ENCODE results near the gene ACTN4.

ACTN4 gene

DNA sequence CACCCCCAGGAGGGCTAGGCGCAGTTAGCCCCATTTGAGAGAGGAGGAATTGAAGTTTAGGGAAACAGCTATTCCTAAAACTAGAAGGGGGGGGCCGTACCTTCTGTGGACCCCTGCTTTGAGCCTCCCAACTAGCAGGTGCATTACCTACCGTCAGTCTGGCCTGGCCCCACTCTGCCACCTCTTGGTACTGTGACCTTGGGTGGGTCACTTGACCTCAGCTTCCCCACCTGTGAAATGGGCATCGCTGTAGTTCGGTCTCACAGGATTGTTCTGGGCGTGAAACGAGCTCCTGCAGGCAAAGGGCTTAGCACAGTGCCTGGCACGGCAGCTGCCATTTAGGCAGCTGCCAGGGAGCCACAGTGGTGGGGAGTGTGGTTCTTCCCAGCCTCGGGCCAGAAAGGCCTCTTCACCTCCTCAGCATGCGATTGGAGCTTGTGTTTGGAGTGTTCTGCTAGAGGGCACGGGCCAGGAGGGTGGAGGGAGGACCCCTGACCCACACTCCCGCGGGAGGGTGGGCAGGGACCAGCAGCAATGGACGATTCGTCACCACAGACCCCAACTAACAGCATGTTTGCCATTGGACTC, 64.8 kb downstream of the ACTN4 start:
- no peak for DNase-seq

DNA sequence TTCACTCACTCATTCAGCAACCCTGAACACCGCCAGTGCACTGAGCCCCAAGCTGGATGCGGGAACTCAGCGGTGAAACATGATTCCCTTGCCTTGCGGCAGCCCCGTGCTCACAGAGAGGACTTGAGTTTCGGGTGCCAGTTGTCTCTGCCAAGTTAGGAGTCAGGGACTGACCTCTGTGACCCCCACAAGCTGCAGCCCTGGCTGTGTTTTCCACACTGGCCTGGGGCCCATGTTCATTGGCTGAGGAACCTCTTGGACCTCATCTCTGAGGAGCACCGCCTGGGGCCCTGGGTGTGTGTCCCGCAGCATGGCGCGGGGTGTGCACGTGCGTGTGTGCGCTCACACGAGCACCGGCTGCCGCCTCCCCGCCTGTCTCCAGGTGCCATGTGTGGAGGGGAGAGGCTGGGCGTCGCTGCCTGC, 65.8 kb downstream of the ACTN4 start:
- no peak for DNase-seq

DNA sequence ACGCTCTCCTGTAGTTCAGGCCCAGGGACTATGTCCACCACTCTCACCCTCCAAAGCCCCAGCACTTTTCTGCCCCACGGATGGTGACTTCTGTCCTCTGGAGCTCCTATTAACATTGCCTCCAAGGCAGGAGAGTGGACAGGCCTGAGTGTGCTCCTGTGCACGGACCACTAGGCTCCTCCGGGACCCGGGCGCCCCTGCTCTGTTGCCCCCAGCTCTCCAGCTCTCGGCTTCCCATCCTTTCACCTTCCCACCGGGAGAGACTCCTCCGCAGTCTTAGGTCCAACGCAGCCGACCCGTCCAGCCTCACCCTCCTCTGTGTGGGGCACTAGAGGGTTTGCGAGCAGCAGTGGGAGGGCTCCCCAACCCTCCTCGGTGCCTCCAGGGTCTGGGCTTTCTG, 66.4 kb downstream of the ACTN4 start:
- DNase-seq, result no peak

DNA sequence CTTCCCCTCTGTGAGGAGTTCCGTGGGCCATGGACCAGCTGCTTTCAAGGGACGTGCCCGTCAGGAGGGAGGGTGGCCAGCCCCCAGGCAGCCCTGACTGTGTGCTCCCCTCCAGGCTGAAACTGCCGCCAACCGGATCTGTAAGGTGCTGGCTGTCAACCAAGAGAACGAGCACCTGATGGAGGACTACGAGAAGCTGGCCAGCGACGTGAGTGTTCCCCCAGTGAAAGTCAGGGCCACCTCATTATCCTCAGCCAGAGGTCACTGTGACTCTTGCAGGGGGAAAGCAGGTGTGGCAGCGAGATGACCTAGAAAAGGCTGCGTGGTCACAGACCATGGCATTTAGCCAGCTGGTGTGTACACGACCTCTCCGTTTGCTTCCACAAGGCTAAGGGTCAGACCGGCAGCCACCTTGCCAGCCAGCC, 66.9 kb downstream of the ACTN4 start:
- DNase-seq, result no peak

DNA sequence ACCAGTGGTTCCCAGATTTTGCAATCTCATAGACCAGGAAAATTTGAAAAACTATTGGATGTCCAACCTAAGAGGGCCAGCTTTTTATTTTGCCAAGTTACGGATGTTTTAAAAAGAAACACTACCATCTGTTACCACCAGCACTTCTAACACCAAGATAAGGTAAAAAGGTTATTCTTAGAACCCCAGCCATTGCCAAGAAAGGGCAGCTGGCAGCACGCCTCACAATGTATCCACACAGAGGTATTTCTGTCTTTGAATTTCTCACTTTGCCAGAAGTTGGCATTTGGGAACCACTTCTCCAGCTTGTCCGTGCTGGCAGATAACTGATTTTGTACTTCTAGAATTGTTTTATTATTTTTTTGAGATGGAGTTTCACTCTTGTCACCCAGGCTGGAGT, 68.1 kb downstream of the ACTN4 start:
- DNase-seq, result no peak

DNA sequence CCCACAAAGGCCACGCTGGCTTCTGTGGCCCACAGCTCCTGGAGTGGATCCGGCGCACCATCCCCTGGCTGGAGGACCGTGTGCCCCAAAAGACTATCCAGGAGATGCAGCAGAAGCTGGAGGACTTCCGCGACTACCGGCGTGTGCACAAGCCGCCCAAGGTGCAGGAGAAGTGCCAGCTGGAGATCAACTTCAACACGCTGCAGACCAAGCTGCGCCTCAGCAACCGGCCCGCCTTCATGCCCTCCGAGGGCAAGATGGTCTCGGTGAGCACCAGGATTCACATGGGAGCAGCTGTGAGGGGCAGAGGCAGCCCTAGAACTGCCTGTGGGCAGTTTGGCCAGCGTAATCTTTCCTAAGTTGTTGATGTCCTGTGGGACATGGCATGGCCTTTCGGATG, 69.6 kb downstream of the ACTN4 start:
- no peak for DNase-seq

DNA sequence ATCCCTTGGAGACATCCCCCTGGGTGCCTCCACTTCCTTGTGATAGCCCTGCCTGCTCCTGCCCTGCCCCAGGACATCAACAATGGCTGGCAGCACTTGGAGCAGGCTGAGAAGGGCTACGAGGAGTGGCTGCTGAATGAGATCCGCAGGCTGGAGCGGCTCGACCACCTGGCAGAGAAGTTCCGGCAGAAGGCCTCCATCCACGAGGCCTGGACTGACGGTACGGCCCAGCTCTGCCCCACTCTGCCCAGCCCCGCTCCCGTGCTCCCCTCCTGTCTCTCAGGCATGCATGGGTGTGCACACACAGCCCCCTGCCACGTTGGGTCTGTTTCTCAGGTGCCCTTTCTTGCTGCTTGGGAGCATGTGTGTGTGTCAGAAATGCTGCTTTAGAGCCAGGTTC, 70.4 kb downstream of the ACTN4 start:
- no peak for DNase-seq

DNA sequence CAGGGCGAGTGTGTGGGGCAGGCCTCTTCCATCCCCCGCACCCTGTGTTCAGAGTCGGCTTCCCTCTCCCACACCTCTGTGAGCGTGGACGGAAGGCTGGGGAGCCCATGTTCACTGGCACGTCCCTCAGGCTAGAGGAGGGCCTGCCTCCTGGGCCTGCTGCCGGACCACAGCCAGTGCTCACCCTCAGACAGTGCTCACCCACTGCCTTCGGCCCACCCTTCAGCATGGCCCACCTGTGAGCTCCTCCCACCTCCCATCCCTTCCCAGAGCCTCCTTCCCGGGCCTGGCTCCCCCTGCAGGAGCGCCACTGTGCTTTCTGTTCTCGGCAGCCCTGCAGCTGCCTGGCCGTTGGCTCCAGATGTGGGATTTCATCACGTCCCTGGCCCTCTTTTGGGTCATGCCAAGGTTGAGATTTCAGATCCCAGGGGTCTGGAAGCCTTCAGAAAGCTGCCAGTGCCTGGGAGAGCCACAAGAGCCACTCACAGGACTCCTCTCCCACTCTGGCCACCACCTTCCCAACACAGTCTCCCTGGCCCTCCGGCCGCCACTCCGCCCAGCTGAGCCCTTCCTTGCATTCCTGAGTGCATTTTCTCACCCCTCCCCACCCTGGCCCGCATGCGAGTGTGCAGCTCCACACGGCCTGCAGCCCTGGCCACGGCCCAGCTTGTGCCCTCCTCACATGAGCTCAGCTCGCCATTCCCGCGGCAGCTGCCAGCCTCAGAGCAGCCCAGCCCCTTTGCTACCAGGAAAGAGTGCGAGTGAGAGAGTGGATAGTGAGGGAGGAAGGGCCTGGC, 71.5 kb downstream of the ACTN4 start:
- no peak for DNase-seq

DNA sequence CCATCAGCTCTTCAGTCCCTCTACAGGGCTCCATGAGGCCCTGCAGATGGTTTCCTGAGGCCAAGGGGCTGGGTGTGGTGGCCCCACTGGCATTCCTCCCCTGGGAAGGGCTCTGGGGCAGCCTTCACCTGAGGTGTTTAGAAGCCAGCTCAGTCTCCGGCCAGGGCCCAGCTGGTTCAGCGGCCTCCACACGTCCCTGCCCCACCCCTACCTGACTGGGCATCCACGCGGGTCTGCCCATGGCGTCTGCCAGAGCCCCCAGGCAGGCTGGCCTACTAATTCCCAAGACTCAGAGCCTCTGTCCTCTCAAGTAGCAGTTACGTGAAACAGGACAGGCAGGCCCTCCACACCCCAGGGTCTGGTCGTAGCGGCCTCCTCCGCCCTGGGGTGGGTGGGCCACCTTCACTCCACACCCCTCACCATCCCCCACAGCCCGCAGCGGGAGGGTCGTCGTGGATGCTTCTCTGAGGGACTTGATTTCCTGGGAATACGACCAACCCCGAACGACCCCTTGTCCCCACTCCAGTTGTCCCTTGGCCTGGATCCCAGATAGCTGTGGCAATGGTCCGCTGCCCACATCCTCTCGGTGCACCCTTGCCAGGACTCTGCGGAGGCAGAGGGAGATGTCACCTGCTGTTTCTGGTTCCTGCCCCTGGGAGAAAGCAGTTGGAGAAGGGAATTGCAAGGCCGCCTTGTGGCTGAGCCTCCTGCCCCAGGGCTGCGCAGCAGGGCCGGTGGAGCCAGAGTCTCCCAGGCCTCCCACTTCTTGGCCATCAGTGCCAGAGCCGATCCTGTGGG, 72.5 kb downstream of the ACTN4 start:
- no peak for DNase-seq

DNA sequence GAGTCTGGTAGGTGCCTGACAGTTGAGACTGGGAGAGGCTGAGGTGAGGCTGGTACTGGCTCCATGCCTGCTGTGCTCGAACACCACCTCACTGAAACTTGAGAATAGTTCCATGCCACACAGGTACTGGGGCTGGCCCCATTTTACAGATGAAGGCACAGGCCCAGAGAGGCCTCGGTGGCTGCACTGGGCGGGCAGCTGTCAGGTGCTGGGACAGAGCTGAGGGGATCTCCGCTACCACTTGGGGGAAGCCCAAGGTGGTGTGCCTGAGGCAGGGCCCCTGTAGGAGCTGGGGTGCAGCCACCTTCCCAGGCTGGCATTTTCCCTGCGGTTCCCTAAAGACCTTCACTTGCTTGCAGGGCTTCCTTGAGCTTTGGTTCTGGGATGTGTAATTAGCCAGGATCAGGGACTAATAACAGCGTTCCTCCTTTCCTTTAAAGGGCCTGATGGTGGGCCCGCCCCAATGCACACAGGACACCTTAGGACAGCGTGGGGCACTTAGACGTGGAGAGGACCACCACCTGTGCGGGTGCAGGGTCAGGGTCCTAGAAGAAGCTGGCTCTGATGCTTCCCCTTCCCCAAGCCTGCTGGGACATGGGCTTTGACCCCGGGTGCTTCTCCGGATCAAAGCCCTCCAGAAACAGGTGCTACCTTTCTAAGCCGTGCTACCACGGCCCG, 73.2 kb downstream of the ACTN4 start:
- no peak for DNase-seq

DNA sequence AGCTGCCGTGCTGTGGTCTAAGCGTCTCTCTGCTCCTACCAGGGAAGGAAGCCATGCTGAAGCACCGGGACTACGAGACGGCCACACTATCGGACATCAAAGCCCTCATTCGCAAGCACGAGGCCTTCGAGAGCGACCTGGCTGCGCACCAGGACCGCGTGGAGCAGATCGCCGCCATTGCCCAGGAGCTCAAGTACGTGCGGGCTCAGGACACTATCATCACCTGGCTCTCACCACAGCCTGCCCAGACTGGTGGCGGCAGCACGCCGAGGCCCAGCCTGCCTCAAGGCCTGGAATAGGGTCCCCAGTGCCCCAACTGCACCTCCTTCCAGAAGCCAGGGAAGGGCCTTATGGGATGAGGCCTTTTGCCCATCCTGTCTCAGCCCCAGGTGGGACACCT, 74.0 kb downstream of the ACTN4 start:
- DNase-seq, result no peak

DNA sequence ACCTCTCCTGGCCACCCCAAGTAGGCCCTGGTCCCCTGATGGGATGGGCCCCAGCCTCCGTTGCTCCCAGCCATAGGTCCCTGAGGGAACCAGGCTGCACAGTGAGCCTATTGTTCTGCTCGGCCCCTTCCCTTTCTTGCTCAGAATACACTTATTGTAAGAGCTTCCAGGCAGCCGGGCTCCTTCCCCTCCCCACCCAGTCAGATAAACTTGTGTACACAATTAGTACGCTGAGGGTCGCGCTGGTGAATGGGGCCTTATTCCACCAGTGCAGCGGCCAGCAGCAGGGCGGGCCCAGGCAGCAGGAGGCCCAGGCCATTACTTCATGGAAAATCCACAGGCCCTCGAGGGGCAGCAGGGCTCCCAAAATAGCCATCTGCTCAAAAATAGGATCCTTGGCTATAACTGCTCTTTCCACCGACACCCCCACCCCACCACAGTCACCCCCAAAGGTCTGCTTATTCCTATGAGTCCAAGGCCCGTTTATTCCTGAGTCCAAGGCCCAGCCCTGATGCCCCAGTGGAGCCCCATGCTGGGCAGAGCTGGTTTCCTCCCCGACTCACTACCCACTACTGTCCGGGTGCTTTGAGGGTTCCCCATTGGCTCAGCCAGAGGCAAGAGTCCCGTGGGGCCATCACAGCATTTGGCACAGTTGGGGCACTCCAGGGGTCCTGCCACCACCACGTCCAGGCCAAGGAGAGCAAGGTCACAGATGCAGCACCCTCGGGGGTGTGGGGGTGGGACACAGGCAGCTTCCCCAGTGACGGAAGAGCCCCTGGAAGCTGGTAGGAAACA, 74.7 kb downstream of the ACTN4 start:
- DNase-seq, result no peak

DNA sequence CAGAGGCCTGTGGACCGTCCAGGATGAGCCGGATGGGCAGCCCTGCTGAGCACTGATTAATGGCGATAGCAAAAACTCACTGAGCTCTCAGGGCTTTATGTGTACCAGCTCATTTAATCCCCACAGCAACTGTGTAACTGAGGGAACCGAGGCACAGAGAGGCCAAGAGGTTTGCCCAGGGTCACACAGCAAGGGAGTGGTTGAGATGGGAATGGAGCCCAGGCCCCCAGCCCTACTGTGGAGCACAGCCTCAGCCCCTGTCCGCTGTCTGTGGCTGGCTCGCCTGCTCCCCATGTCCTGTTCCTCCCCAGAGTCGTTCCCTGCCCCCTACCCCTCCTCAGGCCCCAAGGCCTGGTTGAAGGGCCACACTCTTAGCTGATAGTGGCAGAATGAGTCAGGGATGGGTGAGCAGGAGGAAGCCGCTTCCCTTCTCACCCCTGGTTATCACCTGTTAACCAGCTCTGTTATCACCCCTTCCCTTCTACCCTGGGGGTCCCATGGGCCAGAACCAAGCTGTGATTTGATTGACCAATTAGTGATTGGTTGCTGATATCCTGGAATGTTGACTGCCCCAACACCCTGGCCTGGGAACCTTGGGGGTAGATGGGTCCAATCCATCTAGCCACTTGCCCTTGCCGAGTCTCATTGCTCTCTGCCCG, 75.6 kb downstream of the ACTN4 start:
- no peak for DNase-seq

DNA sequence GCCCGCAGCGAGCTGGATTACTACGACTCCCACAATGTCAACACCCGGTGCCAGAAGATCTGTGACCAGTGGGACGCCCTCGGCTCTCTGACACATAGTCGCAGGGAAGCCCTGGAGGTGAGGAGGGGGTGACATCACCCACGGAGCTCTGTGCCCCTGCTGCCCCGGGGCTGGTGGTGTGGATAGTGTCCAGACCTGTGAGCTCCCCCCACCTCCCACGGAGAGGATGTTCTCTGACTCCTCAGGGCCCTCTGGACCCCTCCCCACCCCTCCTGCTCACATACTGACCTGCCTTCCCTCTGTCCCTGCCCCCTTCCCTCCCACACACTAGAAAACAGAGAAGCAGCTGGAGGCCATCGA, 76.1 kb downstream of the ACTN4 start:
- no peak for DNase-seq

DNA sequence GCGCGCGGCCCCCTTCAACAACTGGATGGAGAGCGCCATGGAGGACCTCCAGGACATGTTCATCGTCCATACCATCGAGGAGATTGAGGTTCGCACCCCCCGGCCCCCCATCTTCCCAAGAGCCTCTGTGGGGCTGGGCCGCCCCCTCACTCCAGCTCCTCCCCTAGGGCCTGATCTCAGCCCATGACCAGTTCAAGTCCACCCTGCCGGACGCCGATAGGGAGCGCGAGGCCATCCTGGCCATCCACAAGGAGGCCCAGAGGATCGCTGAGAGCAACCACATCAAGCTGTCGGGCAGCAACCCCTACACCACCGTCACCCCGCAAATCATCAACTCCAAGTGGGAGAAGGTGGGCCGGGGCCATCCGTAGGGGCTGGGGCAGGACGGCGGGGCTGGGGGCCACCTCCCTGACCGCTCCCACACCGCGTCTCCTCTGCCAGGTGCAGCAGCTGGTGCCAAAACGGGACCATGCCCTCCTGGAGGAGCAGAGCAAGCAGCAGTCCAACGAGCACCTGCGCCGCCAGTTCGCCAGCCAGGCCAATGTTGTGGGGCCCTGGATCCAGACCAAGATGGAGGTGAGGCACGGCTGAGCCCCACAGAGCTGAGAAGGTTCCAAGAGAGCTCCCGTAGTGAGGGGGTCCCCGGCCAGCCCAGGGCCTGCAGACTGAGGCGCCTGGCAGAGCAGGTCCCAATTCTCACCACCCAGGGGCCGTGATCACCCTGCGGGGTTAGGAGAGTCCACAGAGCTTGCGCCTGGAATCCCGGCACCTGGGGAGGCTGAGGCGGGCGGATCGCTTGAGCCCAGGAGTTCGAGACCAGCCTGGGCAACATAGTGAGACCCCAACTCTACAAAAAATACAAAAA, 76.8 kb downstream of the ACTN4 start:
- no peak for DNase-seq

DNA sequence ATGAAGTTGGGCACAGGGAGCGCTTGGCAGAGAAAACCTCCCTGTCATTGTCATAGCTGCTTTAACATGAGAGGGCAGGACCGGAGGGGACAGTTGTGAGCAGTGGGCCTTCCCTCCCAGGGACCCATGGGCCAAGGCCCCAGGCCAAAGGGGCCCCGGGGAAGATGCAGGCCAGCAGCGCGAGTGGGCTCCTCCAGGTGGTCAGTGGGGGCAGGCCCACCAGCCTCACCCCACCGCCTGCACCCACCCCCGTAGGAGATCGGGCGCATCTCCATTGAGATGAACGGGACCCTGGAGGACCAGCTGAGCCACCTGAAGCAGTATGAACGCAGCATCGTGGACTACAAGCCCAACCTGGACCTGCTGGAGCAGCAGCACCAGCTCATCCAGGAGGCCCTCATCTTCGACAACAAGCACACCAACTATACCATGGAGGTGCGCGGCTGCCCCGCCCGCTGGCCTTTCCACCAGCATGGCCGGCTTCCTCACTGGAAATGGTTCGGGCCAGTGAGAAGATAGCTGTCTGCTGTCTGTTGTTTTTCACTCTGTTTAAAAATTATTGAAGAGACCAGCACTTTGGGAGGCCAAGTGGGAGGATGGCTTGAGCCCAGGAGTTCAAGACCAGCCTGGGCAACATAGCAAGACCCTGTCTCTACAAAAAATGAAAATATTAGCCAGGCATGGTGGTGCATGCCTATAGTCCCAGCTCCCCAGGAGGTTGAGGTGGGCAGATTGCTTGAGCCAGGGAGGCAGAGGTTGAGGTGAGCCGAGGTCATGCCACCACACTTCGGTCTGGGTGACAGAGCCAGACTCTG, 78.2 kb downstream of the ACTN4 start:
- DNase-seq, result no peak

DNA sequence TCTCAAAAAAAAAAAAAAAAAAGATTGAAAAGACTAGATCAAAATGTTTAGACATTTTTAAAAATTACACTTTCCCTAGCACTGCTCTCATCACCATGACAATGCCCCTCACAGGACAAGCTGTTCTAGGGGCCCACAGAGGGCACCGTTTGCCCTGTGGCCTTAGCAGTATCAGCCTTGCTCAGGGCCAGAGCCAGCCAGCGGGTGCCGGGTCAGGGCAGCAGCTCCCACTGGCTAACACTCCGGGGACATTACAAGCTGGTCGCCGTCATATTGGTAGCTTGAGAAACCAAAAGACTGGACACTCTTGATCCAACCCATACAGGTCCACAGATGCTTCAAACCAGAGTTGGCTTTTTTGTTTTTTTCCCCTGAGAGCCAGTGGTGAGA, 78.8 kb downstream of the ACTN4 start:
- no peak for DNase-seq

DNA sequence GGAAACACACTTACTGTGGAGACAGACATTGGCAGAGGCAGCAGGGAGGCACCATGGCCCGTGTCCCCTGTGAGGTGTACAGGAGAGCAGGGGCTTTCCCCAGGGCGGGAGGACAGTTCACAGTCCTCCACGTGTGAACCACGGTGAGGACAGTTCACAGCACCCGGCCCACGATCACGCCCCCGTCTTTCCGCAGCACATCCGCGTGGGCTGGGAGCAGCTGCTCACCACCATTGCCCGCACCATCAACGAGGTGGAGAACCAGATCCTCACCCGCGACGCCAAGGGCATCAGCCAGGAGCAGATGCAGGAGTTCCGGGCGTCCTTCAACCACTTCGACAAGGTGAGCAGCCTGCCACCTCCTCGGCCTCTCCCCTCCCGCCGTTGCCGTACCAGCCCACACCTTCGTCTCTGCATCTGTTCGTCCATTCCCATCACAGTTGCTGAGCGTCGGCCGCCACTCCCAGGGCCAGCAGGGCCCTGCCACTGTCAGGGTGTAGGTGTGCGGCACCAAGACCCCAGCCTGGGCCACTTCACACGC, 79.4 kb downstream of the ACTN4 start:
- DNase-seq, result no peak

DNA sequence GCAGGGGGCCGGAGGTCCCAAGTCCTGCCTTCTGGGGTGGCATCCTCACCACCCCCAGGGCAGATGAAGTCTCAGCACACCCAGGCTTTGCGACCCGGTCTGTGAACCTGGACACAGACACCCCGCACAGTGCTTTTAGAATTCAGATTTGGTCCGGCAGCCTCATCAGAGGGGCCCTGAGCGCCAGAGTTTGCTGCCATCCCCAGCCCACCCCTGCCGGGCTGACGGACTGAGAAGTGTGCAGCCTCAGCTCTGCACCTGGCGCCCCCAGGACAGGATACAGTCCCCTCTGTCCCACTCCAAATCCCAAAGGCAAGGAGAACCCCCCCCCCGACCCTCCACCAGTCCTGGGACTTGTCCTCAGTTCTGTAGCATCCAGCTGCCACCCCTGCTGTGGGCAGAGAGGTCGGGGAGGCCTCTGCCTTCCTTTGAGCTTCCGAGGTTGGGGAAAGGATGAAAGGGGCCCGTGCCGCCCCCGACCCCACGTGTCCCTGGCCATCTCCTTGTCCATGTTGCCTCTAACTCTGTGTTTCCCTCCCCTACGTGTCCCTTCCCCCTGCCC, 79.9 kb downstream of the ACTN4 start:
- DNase-seq, result no peak

All from NCI-H510A treated with DMSO at 0.1 percent for 48 hours (cell line).